Measurements from ENCODE around the gene EIF5B. TPM values are rescaled to one million over a fixed set of nuclear protein-coding genes. Genes with fewer than 3 reads are reported as not detected.

The EIF5B gene
- total and polyA plus RNA-seq, 2 of the 8 experiments (the other 6 are each of a cell fraction or from before 2014, with no cell fraction given), result 10.7 to 64.5 TPM

GRCh38 chr2:99403524-99403923 is 66.3 kb downstream of the EIF5B start (continued):
- TF ChIP-seq CTCF (IDR thresholded peaks at IDR 0.05; ENCODE audit: control extremely low read depth in 1 of 3, insufficient read depth in 1 of 3, low read depth in 1 of 3, low read length in 3 of 3), result peak; percentile 1 to 53 (median 34); a peak in 3 of 4 replicates
- TF ChIP-seq NRF1 (IDR thresholded peaks at IDR 0.05; ENCODE audit: low read depth, low read length), result no peak
- TF ChIP-seq ASH2L (IDR thresholded peaks at IDR 0.05; ENCODE audit: low read length), result no peak
- TF ChIP-seq SP4 (IDR thresholded peaks at IDR 0.05; ENCODE audit: low read length), result no peak
- TF ChIP-seq CHD7 (IDR thresholded peaks at IDR 0.05; ENCODE audit: insufficient replicate concordance, low read length), result no peak
- TF ChIP-seq CTBP2 (IDR thresholded peaks at IDR 0.05; ENCODE audit: borderline replicate concordance, insufficient read depth, insufficient read length, low read length), result no peak
- no peak for TF ChIP-seq SUZ12 (IDR thresholded peaks at IDR 0.05; ENCODE audit: low read length)

Measured in H1 (cell line).